ENCODE data around the gene SACM1L. TPM values are rescaled to one million over a fixed set of nuclear protein-coding genes. Genes with fewer than 3 reads are reported as not detected.

SACM1L gene
- polyA plus RNA-seq, 4 donors: 56.8 to 78.3 (median 65.3) TPM

DNA sequence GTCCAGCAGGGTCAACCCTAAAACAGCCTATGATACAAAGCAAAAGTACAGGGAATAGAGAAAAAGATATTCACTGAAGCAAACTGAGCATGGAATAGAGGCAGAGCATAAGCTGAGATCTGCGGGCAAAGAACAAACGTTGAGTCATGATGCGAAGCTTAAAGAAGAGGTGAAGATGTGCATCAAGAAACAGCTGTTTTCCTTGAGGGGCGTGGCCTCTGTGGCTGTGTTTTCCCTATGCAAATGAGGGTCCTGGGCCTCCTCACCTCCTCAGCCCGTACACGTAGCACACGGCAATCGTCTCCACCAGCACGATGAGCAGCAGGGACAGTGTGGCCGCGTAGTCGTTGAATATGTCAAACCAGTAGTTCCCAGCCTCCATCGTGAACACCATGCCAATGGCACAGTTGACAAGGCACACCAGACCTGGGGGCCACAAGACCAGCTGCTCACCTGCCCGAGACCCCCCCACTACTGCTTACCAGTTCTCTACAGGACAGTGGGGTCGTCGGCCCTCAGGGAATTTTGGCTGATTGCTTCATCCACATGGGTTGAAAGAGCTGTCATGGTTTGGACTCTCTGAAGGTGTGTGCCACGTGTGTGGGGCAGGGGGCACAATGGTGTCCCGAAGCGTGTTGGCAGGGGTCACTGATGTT is 73.6 kb downstream of the SACM1L start:
- DNase-seq (ENCODE audit: low read depth in 4 of 4, low spot score in 3 of 4): no peak

DNA sequence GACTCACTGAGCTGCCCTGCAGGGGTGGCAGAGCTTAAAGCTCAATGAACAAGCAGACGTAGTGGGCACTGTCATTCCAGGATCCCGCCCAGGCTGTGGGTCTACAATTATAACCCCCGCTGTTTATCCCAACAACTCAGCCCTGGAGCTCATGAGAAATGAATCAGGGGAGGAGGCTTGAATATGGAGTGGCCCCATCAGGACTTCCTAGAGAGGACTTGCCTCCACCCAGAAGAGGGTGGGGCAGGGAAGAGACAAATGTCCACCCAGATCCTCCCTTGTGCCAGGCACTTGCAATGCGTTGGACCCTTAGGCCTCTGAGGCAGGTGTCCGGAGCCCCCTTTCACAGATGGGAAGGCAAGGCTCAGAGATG is 74.1 kb downstream of the SACM1L start:
- DNase-seq (ENCODE audit: low read depth in 4 of 4, low spot score in 3 of 4): no peak

DNA sequence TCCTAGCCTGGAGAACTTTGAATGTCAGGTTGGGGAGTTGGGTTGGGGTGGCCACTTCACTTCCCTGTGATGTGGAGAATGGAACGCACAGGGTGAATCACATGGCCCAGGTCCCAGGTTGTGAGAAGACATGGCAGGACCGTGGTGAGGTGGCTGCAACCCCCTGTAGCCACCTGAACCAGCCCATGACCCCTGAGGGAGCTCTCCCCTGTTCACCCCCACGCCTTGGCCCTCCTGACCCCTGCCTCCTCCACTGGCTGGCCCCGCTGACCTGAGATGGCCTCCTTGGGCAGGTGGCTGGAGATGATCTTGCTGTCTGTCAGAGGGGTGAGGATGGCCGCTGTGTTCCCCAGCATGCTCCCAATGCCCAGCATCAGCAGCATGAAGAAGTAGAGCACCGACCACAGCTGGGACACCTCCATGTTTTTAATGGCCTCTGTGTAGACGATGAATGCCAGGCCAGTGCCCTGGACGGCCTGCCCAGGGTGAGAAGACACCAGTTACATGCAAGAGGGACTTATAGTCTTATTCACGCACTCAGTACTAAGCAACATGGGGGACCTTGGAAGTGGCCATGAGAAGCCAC is 76.2 kb downstream of the SACM1L start:
- DNase-seq (ENCODE audit: low read depth in 4 of 4, low spot score in 3 of 4): no peak

DNA sequence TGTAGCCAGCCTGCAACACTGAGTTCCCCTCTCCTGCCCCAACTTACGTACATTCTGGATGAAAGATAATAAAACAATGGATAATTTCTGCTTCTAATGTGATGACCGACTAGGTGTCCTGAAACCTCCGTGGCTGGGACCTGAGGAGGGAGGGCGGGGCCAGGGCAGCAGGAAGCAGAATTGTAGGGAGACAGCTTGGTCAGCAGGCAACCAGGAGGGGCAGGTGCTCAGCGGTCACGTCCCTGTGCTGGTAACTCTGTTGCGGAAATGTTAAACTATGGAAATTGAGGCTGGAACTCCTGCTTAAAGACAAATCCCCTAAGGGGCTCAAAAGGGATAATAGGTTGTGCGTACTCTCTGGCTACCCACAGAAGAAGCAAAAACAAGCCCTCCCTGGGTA is 76.8 kb downstream of the SACM1L start:
- DNase-seq (ENCODE audit: low read depth in 4 of 4, low spot score in 3 of 4): no peak

DNA sequence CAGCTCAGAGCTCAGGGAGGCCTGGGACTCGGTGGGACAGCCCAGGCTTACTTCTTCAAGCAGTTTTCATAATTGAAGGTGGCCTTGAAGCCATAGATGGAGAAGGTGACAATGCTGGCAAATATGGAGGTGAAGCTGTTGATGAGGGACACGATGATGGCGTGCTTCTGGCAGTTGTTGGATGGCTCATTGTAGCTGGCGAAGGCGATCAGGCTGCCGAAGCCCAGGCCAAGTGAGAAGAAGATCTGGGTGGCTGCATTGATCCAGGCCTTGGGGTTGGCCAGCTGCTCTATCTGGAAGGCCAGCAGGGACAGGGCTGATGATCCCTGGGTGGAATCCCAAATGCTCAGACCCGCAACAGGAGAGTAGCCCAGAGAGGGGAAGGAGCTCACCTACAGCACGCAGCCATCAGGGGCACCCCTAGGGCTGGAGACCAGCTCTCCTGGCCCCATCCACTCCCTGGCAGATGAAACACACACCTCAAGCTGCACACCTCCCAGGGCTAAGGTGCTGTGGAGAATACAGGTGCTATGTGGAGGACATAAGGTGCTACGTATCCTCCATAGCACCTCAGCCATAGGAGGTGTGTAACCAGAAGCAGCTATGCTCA is 82.1 kb downstream of the SACM1L start:
- no peak for DNase-seq (ENCODE audit: low read depth in 4 of 4, low spot score in 3 of 4)

DNA sequence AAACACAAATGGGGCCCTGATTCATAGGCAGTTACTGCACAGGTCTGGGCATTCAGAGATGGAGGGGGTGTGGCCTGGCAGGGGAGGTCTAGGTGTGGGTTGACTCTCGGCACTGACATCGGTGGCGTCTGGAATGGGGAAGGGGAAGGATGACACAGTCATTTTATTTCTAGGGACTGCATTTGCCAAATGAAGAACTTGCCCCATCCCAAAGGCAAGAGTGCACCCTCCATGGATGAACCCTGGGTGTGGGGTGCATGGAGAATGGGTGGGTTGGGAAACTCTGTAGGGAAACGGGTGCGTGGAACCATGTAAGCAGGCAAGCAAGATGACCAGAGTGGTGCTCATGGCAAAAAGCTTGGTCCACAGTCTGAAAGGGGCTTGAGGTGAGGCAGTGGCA is 82.6 kb downstream of the SACM1L start:
- no peak for DNase-seq (ENCODE audit: low read depth in 4 of 4, low spot score in 3 of 4)

DNA sequence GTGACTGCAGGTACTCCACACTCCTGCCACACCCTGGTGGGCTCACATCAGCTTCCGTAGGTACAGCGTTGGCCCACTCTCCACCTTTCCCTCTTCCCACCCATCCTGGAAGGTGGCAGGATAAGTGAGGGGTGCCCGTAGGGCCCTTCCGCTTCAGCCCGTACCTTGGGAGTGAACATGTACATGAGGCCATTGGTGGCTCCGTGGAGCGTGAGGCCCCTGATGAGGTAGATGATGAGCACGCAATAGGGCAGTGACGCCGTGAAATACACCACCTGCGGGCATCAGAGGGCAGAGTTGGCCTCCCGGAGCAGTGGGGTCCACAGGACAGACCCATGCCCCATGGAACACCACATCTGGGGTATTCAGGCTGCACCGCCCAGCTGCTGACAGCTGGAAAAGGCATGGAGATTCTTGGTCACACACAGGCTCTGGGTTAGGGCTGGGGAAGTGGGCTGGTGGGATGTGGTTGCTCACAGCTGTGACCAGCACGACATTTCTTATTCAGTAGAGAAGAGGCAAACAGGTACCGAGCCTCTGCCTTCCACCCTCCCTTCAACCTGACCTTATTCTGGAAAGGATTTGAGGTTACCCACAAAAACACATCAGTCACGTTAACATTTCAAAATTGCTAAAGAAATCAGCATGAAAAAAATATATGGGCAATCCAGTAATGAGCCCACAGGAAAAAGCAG is 83.3 kb downstream of the SACM1L start:
- no peak for DNase-seq (ENCODE audit: low read depth in 4 of 4, low spot score in 3 of 4)

DNA sequence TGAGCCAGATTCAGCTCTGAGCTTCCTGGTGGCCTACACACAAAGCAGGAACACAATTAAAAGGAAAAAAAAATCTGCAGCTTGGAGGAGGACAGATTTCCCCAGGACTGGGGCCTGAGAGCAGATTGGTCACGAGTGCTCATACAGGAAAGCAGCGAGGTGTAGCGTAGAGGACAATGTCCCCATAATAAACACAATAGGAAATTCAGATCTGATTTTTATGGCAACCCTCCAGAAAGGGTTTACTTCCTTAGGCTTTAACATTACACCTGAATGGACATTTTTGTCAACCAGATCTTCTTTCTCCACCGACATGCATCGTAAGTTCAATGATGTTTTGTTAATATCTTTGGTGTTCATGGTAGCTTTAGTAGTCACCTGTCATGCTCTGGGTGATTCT is 83.9 kb downstream of the SACM1L start:
- DNase-seq (ENCODE audit: low read depth in 4 of 4, low spot score in 3 of 4): no peak

DNA sequence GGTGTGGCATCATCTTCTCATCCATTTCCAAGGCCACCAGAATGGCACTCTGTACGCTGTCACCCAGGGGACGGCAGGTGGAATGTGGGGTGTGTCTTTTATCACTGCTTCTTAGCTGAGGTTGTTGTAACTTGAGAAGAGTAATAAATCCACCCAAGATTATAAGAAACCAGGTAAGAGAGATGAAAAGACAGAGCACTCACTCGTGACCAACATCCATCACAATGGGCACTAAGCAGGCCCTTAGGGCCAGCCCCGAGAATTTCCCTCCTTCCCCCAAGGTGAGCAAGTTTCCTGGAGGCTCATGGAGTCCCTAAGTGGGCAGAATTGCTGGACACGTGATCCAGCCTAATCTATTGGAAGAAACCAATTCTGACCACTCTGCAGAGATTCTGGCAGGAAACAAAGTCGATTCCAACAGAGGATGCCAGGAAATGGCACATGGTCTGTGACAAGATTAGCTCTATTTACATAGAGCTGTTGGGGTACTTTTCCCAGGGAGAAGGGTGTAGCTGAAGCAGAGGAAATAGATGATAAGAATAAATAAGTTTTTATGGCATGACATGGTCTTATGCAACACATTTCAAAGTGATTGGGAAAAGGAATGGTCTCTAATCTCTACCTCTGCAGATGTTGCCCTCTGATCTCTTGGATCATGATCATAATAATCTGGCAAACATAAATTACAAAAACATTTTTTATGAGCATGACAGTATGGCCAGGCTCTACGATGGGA is 84.7 kb downstream of the SACM1L start:
- no peak for DNase-seq (ENCODE audit: low read depth in 4 of 4, low spot score in 3 of 4)

DNA sequence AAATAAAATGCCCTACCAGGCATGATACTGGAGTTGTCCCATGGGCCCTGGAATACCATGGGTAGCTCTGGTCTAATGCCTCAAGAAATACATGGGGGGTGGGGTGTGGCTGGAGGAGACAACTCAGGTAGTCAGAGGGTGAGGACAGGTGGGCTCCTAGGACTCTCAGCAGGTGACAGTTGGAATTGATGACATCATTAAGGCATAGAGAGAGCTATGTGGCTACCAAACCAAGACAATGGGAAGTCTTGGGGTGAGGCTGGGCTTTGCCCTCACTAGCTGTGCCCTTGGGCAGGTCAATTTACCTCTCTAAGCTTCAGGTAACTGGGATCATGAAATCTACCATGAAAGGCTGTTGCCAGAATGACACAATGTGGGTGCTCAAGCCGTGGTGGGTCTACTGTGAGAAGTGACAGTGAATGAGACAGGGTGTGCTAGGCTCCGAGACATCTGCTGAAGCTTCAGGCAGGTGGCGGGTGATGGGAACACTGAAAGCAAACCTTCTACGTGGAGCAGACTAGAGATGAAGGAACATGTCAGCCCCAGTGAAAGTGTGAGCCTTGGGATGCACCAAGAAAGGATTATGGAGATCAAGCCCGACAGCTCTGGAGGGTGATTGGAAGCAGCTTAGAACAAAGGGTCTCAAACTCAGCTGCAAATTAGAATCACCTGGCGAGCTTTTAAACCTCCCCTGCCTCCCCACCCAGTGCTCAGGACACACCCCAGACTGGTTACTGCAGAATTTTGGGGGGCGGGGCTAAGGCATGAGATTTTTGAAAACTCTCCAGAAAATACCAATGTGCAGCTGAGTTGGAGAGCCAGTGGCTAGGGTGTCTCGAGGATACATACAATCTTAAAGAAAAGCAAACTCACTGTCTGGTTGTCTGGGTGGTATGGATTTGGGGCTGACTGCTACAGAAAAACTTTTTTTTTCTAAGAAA is 85.7 kb downstream of the SACM1L start:
- no peak for DNase-seq (ENCODE audit: low read depth in 4 of 4, low spot score in 3 of 4)

DNA sequence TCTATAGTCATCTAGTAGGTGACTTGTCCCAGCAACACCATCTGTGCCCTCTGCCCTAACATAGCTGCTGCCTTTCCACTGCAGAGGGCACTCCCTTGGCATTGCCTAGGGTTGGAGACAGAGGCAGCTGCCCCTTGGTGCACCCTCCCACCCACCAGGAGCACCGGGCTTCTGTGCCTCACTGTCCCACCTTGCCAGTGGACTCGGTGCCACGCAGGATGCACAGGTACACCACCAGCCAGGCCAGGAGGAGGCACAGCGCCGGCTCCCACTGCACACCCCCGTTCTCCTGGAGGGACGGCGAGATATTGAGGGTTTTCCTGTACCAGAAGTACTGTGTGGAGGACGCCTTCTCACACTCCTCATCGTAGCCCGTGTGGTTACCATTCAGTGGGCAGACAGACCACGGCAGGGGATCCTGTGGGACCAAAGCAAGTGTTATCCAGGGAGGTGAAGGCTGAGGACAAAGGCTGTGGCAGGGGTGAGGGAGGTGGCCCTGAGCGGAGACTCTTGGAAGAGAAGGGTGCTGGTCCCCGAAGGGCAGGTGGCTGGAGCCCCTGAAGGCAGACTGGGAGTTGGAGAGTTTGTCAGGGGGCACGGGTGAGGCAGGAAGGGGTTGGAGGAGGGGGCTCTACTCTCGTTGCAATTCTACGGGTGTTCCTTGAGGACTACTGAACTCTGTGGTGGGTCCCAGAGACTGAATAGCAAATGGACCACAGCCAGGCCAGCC is 86.5 kb downstream of the SACM1L start:
- no peak for DNase-seq (ENCODE audit: low read depth in 4 of 4, low spot score in 3 of 4)

DNA sequence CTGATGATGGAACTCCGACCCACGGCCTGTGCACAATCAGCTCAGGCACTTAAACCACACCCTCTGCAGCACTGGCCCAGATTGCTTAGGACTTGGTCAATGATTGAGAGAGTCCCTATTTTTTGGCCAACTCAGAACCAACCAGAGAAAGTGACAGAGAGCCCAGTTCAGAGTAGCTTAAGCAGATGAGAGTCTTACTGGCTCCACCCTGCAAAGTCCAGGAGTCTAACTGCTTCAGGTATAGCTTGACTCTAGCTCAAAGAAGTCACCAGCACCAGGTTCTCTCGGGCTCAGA is 87.1 kb downstream of the SACM1L start:
- DNase-seq (ENCODE audit: low read depth in 4 of 4, low spot score in 3 of 4): no peak

DNA sequence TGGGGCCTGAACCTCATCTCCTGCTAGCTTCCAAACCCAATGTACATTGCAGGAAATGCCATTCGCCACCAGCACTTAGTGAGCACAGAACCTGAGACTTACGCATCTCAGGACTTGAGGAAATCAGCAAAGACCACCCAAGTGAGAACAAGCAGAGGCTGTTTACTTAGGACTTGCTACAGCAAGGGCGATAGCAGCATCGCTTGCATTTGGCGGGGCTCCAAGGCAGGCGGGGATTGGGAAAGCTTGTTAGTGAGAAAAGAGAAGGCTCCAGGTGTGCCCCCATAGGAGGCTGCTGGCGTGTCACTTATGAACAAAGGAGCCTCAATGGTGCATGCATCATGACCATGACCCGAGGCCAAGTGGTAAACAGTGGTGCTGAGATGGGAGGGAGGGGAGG is 87.4 kb downstream of the SACM1L start:
- no peak for DNase-seq (ENCODE audit: low read depth in 4 of 4, low spot score in 3 of 4)

DNA sequence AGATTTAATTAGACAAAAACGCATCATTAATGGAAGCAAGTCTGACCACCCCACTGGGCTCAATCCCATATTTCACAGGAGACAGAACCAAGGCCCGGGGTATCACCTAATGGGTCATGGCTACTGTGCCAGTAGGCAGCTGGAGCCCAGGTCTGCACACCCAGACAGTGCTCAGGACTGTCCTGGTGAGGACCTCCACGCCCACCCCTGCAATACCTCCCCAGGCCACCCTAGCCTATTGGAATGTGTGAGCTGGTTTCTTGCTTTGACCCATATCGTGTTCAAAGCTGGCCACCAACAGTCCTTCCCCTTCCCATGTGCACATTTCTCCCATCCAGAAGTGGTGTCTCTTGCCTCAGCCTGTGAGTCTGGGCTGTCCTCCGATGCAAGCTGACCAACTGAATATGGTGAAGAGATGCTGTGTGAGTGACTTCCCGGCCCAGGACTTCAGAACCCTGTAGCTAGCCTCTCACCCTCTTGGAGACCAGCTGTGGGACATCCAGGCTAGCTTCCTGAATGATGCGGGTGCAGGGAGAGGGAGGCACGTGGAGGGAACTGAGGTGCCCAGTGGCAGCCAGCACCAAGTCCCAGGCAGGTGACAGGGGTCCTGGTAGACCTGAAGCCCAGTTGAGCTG is 88.0 kb downstream of the SACM1L start:
- DNase-seq (ENCODE audit: low read depth in 4 of 4, low spot score in 3 of 4): no peak

DNA sequence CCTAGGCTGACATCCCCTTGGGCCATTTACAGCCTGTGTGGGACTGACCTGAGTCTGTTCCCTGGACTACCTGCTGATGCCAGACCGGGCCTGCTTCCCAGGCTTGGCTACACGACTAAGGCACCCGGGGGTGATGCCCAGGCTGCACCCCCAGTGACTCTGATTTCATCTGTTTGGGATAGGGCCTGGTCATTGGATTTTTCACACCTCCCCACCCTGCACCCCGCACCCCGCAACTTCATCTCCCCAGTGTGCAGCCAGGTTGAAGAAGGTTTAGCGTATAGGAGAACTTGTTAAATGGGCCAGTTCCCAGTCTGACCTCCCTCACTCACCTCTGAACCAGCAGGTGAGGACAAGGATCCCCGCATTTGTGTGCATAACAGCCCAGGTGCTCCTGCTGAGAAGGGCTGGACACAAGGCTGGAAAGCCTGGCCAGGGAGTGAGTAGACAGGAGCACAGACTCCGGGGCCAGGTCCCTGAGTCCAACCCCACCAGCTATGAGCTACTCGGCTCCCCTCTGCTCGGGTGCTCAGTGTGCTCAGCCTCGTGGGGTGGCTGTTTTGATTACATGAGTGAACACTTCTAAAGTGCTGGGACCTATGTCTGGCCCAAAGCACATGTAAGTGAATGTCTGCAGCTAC is 88.7 kb downstream of the SACM1L start:
- DNase-seq (ENCODE audit: low read depth in 4 of 4, low spot score in 3 of 4): no peak

DNA sequence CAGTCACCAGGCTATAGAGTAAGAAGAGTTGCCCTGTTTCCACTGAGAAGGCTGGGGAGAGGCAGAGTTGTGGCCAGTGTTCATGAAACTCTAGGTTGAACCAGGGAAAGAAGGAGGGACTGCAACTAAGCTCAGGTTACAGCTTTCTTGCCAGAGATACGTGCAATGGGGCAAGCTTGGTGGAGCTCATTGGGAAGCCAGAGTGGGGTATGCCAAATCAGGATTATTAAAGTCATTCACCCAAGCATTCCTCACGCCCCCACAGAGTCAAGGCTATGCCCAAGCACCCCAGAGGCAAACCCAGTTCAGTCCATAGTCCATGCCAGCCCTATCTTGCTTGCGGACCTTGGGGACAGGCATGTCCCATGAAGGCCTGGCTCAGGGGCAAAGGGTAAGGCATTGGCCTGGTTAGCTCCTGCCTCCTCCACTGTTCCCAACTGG is 89.6 kb downstream of the SACM1L start:
- DNase-seq (ENCODE audit: low read depth in 4 of 4, low spot score in 3 of 4): no peak

DNA sequence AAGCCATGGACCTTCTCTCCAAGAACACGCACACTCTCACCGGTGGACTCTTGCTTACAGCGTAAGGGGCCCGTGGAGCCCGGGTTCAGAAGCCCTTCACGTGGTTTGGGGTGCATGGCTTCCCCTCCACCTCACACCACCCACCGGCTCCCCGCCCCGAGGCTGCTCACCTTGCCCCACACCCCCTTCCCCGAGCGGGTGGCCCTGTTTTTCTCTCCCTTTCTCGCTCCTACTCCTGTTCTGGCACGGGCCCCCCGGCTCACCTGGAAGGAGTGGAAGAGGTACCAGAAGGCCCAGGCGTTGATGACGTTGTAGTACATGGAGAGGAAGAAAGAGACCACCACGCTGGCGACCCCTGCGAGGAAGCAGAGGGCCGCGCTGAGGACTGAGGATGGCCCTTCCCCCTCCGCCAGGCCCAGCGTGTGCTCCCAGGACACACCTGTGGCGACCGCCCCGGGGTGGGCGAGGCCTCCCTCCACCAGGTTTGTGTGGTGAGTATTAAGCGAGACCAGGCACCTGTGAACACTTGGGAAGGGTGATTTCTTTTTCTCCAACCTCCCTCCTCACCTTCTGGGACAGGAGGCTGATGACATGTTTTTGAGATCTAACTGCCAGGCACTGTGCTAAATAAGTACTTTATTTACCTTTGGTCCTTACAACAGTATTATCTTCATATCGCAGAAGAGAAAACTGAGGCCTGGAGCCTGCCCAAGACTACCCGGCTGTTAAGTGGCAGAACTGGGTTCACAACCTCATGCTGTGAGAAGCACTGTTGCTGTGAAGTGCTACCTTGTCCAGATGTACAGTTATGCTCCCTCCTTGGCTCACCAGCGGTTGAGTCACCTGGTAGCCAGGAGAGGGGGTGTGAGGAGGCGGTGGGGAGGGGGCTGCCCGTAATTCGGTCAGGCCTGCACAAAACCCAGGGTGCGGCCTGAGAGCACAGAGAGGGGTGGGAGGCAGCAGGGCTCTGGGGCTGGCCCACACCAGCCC is 90.8 kb downstream of the SACM1L start:
- DNase-seq (ENCODE audit: low read depth in 4 of 4, low spot score in 3 of 4): no peak

Data from left renal pelvis (tissue), 4 donors.